Gastrocnemius medialis (tissue), 4 donors: ENCODE measurements around the gene GTF3C6. TPM values are rescaled to one million over a fixed set of nuclear protein-coding genes. Genes with fewer than 3 reads are reported as not detected.

Experiments used
- ATAC-seq, 2 donors: fragments of 150-250 bp; one replicate each; pipeline ENCODE4 v1.9.1; 2016
- DNase-seq, 2 donors: peaks; one replicate each; pipeline ENCODE4 v3.0.0-alpha.2; 2019
- H3K27ac ChIP-seq, 4 donors: fragments of 200-600 bp; sonication (generic); 1 replicate in 1 of 4; 2 replicates in 3 of 4; pipeline ENCODE4 v1.5.1; 2016 to 2018; ENCODE audit warnings: mild to moderate bottlenecking in 2 of 4, moderate library complexity in 1 of 4
- H3K27me3 ChIP-seq, 3 donors: fragments of 200-600 bp; sonication (generic) in 2 of 3; 1 replicate in 1 of 3; 2 replicates in 2 of 3; pipeline versions ENCODE4 v1.5.1 to v1.6.0; 2016 to 2019; ENCODE audit warnings: mild to moderate bottlenecking in 1 of 3, moderate library complexity in 1 of 3
- H3K36me3 ChIP-seq, 2 donors: fragments of 200-600 bp; sonication (generic) in 1 of 2; one replicate each; pipeline ENCODE4 v1.5.1; 2017 to 2018
- H3K4me1 ChIP-seq, 2 donors: fragments of 200-600 bp; sonication (generic) in 1 of 2; one replicate each; pipeline ENCODE4 v1.5.1; 2016 to 2017; ENCODE audit warnings: mild to moderate bottlenecking in 2 of 2
- H3K4me3 ChIP-seq, 4 donors: fragments of 200-600 bp; sonication (generic) in 3 of 4; 1 replicate in 1 of 4; 2 replicates in 3 of 4; pipeline ENCODE4 v1.5.1; 2016 to 2019; ENCODE audit warnings: mild to moderate bottlenecking in 2 of 4
- H3K9me3 ChIP-seq, 3 donors: fragments of 200-600 bp; sonication (generic) in 2 of 3; 1 replicate in 1 of 3; 2 replicates in 2 of 3; pipeline ENCODE4 v1.5.1; 2016 to 2019
- POLR2A ChIP-seq, 2 donors: fragments of 450-650 bp; IDR thresholded peaks; one replicate each; pipeline ENCODE4 v1.6.1; 2017; ENCODE audit warnings: antibody characterized with exemption in 2 of 2, mild to moderate bottlenecking in 2 of 2, moderate library complexity in 2 of 2
- in situ Hi-C, 4 donors: fragments of 200-750 bp; cut with MboI; loops; one replicate each; pipeline versions ENCODE4 v1.15.0 to v1.8.0; 2017; ENCODE audit warnings: low sequenced_read_pairs in 4 of 4
- intact Hi-C: fragments of 100-400 bp; cut with DNase I; formaldehyde crosslinking; loops from one replicate; pipeline ENCODE4 v1.15.1; 2023; ENCODE audit warnings: low total_unique reads
- total RNA-seq, 4 donors: library from RNA; depleted of rRNA; stranded (reverse); fragments of >200 nt; gene quantifications; one replicate each; pipeline versions ENCODE4 v1.1.0 to v1.2.3, GENCODE V29; 2016
- TF ChIP-seq, protein P1 (sequence below), 5 experiments: fragments of 450-650 bp in 3 of 5; fragments of 200-600 bp in 2 of 5; sonication (generic) in 2 of 5; IDR thresholded peaks in 4 of 5; conservative IDR thresholded peaks in 1 of 5; 1 replicate in 4 of 5; 2 replicates in 1 of 5; pipeline ENCODE4 v1.5.1; 2016 to 2019; ENCODE audit warnings: antibody characterized with exemption in 5 of 5, mild to moderate bottlenecking in 3 of 5, moderate library complexity in 3 of 5

The GTF3C6 gene
- total RNA-seq, 4 donors from 2014 or later: 76.7 to 105 (median 82.4) TPM

DNA sequence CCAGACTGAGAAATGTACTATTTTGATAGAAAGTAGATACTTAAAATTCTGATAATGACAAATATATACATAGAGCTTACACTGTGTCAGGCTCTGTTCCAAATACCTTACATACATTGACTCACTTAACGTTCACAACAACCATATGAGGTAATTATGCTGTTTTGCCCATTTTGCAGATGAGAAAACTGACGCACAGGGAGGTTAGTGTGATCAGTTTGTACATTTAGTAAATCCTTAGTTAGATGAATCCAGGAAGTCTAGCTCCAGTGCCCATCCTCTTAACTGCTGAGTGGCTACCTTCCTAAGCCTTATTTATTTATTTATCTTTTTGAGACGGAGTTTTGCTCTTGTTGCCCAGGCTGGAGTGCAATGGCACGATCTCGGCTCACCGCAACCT, 23.3 kb upstream of the GTF3C6 start:
- no peak for TF ChIP-seq POLR2A (IDR thresholded peaks at IDR 0.05)
- ATAC-seq: no peak
- Histone ChIP-seq H3K36me3 (no peaks in the 10 kb centered on the region), H3K4me3 (no peak overlapping the region), H3K4me1 (no peaks in the 10 kb centered on the region), H3K27ac (no peak overlapping the region), H3K27me3 (no peaks in the 10 kb centered on the region), H3K9me3 (no peaks in the 10 kb centered on the region)
- in situ Hi-C loops (loop anchor here in 1 of 4 donors (25.0 kb wide), 1 partner anchor 398 kb away; no protein-coding TSS in a partner anchor), intact Hi-C loops (no loop called here)
- no peak for DNase-seq

DNA sequence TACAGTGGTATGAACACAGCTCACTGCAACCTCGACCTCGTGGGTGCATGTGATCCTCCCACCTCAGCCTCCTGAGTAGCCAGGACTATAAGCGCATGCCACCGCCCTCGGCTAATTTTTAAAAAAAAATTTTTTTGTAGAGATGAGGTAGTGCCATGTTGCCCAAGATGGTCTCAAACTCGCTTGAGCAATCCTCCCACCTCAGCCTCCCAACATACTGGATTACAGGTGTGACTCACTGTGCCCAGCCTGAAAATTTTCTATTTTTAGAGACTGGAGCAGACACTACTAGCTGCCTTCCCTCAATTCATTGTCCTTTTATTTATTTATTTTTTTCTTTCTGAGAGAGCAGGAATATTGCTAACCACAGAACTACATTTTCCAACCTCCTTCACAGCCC, 20.3 kb upstream of the GTF3C6 start:
- Histone ChIP-seq H3K4me3 (no peak overlapping the region), H3K27me3 (no peaks in the 10 kb centered on the region), H3K27ac (no peak overlapping the region), H3K9me3 (no peaks in the 10 kb centered on the region), H3K36me3 (no peaks in the 10 kb centered on the region), H3K4me1 (no peaks in the 10 kb centered on the region)
- in situ Hi-C loops (loop anchor here in 1 of 4 donors (25.0 kb wide), 1 partner anchor 401 kb away; no protein-coding TSS in a partner anchor), intact Hi-C loops (no loop called here)
- DNase-seq (no peak), ATAC-seq (no peak)
- no peak for TF ChIP-seq POLR2A (IDR thresholded peaks at IDR 0.05)
- TF ChIP-seq, protein P1, sequence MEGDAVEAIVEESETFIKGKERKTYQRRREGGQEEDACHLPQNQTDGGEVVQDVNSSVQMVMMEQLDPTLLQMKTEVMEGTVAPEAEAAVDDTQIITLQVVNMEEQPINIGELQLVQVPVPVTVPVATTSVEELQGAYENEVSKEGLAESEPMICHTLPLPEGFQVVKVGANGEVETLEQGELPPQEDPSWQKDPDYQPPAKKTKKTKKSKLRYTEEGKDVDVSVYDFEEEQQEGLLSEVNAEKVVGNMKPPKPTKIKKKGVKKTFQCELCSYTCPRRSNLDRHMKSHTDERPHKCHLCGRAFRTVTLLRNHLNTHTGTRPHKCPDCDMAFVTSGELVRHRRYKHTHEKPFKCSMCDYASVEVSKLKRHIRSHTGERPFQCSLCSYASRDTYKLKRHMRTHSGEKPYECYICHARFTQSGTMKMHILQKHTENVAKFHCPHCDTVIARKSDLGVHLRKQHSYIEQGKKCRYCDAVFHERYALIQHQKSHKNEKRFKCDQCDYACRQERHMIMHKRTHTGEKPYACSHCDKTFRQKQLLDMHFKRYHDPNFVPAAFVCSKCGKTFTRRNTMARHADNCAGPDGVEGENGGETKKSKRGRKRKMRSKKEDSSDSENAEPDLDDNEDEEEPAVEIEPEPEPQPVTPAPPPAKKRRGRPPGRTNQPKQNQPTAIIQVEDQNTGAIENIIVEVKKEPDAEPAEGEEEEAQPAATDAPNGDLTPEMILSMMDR (IDR thresholded peaks at IDR 0.05 in 4 of 5, conservative IDR thresholded peaks at IDR 0.05 in 1 of 5): no peak

DNA sequence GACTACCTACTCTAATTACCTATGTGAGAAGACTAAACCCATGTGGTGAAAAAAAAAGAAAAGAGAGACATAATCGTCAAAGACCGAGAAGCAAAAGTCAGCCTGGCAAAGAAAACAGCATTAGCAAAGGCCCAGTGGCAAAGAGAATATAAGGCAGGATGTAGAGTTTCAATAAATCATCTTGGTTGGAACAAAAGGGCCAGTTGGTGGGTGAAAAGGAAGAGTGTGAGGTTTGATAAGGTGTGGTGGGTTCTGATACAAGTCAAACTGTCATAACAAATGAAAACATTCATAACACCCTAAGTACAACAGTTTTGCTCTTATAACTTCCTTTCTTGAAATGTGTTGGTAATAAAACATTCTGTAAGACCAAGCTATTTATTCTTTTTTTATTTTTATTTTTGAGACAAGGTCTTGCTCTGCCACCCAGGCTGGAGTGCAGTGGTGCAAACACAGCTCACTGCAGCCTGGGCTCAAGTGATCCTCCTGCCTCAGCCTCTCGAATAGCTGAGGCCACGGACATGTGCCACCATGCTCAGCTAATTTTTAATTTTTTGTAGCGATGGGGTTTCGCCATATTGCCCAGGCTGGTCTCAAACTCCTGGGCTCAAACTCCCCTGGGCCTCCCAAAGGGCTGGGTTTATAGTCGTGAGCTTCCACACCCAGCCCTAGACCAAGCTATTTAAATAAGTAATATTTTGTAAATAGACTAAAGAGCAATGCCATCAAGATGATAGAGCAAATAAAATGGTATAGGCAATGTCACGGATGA, 18.9 kb upstream of the GTF3C6 start:
- in situ Hi-C loops (loop anchor here in 2 of 4 donors (10.0 to 25.0 kb wide), 2 partner anchors 402 to 415 kb away; no protein-coding TSS in a partner anchor), intact Hi-C loops (no loop called here)
- no peaks in the 10 kb centered on the region for H3K36me3 ChIP-seq
- no peak for ATAC-seq
- TF ChIP-seq, protein P1 (IDR thresholded peaks at IDR 0.05 in 4 of 5, conservative IDR thresholded peaks at IDR 0.05 in 1 of 5): no peak
- no peak for TF ChIP-seq POLR2A (IDR thresholded peaks at IDR 0.05)
- no peaks in the 10 kb centered on the region for H3K4me1 ChIP-seq
- no peak for DNase-seq
- no peaks in the 10 kb centered on the region for H3K27me3 ChIP-seq
- no peak overlapping the region for H3K27ac ChIP-seq
- H3K9me3 ChIP-seq: no peaks in the 10 kb centered on the region
- H3K4me3 ChIP-seq: no peak overlapping the region

DNA sequence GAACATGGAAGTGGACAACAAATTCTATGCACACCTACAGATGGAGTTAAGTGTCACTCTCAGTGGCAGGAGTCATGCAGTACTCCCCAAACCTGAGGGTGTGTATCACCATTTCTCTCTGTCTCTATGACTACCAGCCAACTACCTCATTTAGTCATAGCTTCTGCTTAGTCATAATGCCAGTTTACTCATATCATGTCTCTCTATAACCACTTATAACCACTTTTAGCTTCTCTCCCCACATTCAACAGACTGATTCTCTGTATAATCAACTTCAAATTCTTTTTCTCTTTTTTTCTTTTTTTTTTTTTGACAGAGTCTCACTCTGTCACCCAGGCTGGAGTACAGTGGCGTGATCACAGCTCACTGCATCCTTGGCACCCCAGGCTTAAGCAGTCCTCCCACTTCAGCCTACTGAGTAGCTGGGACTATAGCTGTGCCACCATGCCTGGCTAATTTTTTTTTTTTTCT, 13.8 kb upstream of the GTF3C6 start:
- no peak overlapping the region for H3K27ac ChIP-seq
- no peak for ATAC-seq
- in situ Hi-C loops (loop anchor here in 3 of 4 donors (5.0 to 25.0 kb wide), 4 partner anchors 262 to 420 kb away; no protein-coding TSS in a partner anchor), intact Hi-C loops (no loop called here)
- no peaks in the 10 kb centered on the region for H3K4me1 ChIP-seq
- no peaks in the 10 kb centered on the region for H3K27me3 ChIP-seq
- DNase-seq: no peak
- no peaks in the 10 kb centered on the region for H3K9me3 ChIP-seq
- no peaks in the 10 kb centered on the region for H3K36me3 ChIP-seq
- TF ChIP-seq POLR2A (IDR thresholded peaks at IDR 0.05): no peak
- TF ChIP-seq, protein P1 (IDR thresholded peaks at IDR 0.05 in 4 of 5, conservative IDR thresholded peaks at IDR 0.05 in 1 of 5): no peak
- H3K4me3 ChIP-seq: no peak overlapping the region

DNA sequence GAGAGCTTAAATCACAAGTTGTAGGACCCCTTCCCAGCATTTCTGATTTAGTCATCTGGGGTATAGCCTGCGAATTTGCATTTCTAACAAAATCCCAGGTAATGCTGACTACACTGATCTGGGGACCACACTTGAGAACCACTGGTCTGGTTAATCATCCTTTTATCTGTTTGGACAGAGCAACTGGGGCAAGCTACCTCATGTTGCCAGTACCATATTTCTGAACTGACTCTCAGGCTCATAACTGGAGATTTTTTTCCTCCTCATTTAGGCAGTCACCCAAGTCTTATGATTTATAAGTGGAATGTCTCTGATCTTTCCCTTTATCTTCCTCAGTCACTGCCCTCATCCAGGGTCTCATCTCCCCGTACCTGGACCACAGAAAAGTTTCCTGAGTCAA, 12.0 kb upstream of the GTF3C6 start:
- no peak for DNase-seq
- intact Hi-C loops: no loop called here
- in situ Hi-C loops: loop anchor here in 3 of 4 donors (5.0 to 25.0 kb wide), 4 partner anchors 264 to 422 kb away; no protein-coding TSS in a partner anchor
- Histone ChIP-seq H3K9me3 (no peaks in the 10 kb centered on the region), H3K4me3 (no peak overlapping the region), H3K36me3 (no peaks in the 10 kb centered on the region), H3K27me3 (no peaks in the 10 kb centered on the region), H3K4me1 (no peaks in the 10 kb centered on the region), H3K27ac (no peak overlapping the region)
- TF ChIP-seq, protein P1 (IDR thresholded peaks at IDR 0.05 in 4 of 5, conservative IDR thresholded peaks at IDR 0.05 in 1 of 5): no peak
- no peak for TF ChIP-seq POLR2A (IDR thresholded peaks at IDR 0.05)
- ATAC-seq: no peak
